Transverse colon (tissue), 3 donors: ENCODE results near the gene AOAH.

Experiments used
- POLR2A ChIP-seq: fragments of 450-650 bp; IDR thresholded peaks from one replicate; pipeline ENCODE4 v1.6.1; 2016; ENCODE audit warnings: antibody characterized with exemption, mild to moderate bottlenecking, moderate library complexity
- TF ChIP-seq, protein P1 (sequence below), 5 experiments: fragments of 200-600 bp in 3 of 5; fragments of 450-650 bp in 2 of 5; sonication (generic) in 3 of 5; IDR thresholded peaks; 1 replicate in 2 of 5; 2 replicates in 3 of 5; pipeline ENCODE4 v1.5.1; 2016 to 2017; ENCODE audit warnings: antibody characterized with exemption in 5 of 5, inconsistent platforms in 3 of 5, mild to moderate bottlenecking in 2 of 5, moderate library complexity in 1 of 5

DNA sequence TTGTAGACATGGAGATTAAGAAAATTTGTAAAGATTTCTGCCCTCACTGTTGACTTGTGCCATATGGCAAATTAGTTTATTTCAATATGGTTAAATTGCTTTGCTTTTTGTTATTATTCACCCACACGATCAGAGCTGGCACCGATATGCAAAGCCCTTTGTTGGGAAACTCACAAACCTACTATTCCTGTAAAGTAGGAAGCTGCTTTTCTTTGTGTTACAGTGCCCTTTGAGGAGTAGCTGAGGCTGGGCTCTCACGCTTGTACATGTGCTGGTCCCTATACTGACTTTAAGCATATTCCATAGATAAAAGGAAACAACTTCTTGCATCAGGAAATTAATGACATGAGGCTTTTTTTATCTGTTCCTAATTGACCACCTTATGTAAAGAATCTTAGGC is 17.6 kb upstream of the AOAH start:
- TF ChIP-seq, protein P1, sequence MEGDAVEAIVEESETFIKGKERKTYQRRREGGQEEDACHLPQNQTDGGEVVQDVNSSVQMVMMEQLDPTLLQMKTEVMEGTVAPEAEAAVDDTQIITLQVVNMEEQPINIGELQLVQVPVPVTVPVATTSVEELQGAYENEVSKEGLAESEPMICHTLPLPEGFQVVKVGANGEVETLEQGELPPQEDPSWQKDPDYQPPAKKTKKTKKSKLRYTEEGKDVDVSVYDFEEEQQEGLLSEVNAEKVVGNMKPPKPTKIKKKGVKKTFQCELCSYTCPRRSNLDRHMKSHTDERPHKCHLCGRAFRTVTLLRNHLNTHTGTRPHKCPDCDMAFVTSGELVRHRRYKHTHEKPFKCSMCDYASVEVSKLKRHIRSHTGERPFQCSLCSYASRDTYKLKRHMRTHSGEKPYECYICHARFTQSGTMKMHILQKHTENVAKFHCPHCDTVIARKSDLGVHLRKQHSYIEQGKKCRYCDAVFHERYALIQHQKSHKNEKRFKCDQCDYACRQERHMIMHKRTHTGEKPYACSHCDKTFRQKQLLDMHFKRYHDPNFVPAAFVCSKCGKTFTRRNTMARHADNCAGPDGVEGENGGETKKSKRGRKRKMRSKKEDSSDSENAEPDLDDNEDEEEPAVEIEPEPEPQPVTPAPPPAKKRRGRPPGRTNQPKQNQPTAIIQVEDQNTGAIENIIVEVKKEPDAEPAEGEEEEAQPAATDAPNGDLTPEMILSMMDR (IDR thresholded peaks at IDR 0.05): no peak
- TF ChIP-seq POLR2A: no peak
